GM12864 (cell line): Measurements from ENCODE around the gene TRNP1.
A peak's percentile ranks its signal among the peaks of the same experiment; 100 is the strongest.
"Not testable (repeated sequence)": the region's sequence is repeated elsewhere in the genome, so short reads cannot be mapped to it uniquely, and the experiment has no call there.

Experiments used
- DNase-seq: peaks from one replicate; pipeline ENCODE4 v3.0.0-alpha.2; 2011; ENCODE audit warnings: low read depth
- H3K4me3 ChIP-seq: 2 replicates; pipeline ENCODE4 v1.5.1; 2011; ENCODE audit warnings: mild to moderate bottlenecking, low read depth, low read length, control low read depth
- TF ChIP-seq, protein P1 (sequence below): IDR thresholded peaks from 2 replicates; pipeline ENCODE4 v1.5.1; 2011; ENCODE audit warnings: low read depth, mild to moderate bottlenecking, moderate library complexity, low read length, control low read depth, inconsistent platforms; ENCODE audit errors: missing control alignments

Gene TRNP1, protein sequence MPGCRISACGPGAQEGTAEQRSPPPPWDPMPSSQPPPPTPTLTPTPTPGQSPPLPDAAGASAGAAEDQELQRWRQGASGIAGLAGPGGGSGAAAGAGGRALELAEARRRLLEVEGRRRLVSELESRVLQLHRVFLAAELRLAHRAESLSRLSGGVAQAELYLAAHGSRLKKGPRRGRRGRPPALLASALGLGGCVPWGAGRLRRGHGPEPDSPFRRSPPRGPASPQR

DNA sequence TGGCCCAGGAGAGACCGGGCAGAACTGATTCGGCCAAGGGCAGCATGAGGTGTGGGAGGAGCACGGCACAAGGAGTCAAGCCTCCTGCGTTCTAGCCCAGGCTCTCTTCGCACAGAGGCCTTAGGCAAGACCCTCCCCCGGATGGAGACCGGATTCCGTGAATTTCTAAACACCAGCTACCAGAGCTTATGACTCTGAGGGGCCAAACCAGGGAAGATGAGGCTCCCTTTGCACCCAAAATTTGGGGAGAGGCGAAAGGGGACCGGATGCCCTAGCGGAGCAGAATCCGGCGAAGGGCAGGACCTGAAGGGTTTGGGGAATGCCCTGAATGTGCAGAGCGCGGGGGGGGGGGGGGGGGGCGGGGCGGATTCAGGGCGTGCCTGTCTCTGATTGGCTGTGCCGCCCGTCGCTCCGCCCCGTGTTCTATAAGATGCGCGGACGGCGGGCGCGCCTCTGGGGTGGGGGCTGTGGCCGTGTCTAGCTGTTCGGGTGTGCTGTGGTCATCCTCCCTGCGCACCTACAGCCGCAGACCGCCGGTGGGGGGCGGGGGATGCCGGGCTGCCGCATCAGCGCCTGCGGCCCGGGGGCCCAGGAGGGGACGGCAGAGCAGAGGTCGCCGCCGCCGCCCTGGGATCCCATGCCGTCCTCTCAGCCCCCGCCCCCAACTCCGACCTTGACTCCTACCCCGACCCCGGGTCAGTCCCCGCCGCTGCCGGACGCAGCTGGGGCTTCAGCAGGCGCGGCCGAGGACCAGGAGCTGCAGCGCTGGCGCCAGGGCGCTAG, at the start of gene TRNP1:
Gene TRNP1, plus strand, starts transcription at position 456 of the 783 bp plus-strand sequence. Its CDS starts 95 bp downstream, at position 551.
- DNase-seq = no peak
- TF ChIP-seq, protein P1, sequence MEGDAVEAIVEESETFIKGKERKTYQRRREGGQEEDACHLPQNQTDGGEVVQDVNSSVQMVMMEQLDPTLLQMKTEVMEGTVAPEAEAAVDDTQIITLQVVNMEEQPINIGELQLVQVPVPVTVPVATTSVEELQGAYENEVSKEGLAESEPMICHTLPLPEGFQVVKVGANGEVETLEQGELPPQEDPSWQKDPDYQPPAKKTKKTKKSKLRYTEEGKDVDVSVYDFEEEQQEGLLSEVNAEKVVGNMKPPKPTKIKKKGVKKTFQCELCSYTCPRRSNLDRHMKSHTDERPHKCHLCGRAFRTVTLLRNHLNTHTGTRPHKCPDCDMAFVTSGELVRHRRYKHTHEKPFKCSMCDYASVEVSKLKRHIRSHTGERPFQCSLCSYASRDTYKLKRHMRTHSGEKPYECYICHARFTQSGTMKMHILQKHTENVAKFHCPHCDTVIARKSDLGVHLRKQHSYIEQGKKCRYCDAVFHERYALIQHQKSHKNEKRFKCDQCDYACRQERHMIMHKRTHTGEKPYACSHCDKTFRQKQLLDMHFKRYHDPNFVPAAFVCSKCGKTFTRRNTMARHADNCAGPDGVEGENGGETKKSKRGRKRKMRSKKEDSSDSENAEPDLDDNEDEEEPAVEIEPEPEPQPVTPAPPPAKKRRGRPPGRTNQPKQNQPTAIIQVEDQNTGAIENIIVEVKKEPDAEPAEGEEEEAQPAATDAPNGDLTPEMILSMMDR = no peak
- peak within 1 kb of the TSS; percentile 49 for H3K4me3 ChIP-seq

DNA sequence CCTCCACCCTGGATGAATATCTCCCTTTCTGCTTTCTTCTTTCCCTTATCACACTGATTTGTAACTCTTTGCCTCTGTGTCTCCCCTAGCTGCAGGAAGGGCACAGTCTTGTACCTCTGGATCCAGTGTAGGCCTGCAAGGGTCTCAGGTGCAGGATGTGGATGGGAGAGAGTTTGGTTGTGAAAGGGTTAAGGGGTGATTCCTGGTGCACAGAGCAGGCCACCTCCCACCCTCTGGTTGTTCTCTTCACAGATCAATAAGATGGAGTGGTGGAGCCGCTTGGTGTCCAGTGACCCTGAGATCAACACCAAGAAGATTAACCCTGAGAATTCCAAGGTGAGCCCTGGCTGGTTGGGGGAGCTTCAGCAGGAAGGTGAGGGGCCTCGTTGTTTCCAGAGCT, 48.4 kb upstream of the TRNP1 start:
- TF ChIP-seq, protein P1 = no peak
- no peak for DNase-seq
- no peak overlapping the region for H3K4me3 ChIP-seq

DNA sequence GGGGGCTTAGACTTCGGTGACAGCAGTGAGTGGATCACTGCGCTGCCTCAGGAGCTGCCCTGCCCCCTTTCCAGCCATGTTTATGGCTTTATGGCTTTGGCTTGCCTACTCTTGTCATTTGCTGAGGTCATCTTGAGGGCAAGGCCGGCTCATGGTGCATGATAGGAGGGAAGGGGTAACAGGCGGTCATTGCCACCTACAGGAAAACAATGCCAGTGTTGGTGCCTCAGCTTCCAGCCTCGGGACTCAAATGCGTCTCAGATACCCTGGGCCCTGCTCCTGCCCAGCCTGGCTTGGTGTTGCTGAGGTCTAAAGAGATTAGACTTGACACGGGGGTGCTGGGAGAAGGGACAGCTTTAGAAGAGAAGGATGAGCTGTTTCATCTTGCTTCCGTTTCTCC, 47.8 kb upstream of the TRNP1 start:
- no peak for DNase-seq
- no peak overlapping the region for H3K4me3 ChIP-seq
- TF ChIP-seq, protein P1 = no peak

DNA sequence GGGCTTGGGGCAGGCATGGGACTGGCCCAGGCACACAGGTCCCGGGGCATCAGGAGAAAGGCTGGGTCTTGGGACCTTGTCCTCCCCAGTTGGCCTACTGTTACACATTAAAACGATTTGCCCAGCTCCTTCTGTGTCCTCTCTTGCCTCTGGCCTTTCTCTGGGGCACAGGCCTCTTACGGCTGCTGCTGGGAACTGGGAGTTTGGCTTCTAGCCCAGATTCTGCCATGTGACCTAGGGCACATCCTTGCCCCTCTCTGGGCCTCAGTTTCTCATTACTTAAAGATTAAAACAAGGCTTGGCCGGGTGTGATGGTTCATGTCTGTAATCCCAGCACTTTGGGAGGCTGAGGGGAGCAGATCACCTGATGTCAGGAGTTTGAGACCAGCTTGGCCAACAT, 47.2 kb upstream of the TRNP1 start:
- TF ChIP-seq, protein P1 = no peak
- no peak overlapping the region for H3K4me3 ChIP-seq
- DNase-seq = no peak

DNA sequence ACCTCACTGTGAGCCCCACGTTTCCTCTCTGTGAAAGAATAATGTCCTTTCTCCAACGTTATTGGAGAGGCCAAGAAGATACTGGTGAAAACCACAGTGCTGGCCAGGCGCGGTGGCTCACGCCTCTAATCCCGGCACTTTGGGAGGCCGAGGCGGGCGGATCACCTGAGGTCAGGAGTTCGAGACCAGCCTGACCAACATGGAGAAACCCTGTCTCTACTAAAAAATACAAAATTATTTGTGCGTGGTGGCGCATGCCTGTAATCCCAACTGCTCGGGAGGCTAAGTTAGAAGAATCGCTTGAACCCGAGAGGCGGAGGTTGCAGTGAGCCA, 44.8 kb upstream of the TRNP1 start:
- DNase-seq, H3K4me3 ChIP-seq: not testable (repeated sequence)

DNA sequence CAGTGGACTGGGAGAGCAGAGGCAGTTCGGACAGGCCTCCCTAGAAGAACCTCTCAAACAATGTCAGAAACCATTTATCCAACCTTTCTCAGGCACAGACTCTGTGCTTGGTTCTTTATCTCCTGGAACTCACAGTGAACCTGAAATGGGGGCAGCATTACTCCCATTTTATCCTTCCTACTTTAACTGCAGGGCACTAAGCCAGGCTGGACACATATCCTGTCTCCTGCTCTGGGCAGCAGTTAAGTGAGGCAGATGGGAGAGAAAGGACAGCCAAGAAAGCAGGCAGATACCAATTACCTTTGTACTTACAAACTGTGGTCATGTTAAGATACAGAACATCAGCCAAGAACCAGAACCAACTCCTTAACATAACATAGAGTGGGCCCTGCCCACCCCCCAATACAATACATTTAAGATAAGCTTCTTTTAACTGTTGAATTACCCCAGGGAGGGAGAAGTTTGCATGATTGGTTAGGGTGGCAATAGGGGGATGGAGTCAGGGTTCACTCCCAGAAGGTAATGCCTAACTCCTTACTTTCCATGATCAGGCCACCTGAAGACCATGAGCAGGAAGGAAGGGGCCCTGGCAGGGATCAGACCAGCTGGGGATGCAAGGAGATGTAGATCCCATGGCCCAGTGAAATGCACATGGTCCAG, 44.1 kb upstream of the TRNP1 start:
- no peak for DNase-seq
- TF ChIP-seq, protein P1 = no peak

DNA sequence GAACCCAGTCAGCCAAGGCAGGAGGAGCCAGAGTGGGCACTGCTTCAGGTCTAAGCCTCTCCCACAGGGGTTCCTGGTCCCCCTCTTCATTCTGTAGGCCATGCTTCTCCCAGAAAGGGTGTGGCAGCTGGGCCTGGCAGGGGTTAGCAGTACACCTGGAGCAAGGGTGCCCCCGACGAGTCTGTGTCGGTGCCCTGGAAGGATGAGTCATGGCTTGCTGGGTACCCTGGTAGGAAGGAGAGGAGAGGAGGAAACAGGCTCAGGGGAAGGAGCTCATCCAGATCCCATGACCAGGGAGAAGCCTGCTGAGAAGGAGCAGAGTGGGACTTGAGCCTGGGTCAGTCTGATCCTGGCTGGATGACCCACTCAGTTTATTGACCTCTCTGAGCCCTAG, 43.6 kb upstream of the TRNP1 start:
- H3K4me3 ChIP-seq = no peak overlapping the region
- DNase-seq = no peak
- TF ChIP-seq, protein P1 = no peak

More for the DNA sequence above, 44.1 kb upstream of the TRNP1 start:
- no peak overlapping the region for H3K4me3 ChIP-seq
